Omental fat pad (tissue), 4 donors: ENCODE results near the gene MANEAL. TPM values are rescaled to one million over a fixed set of nuclear protein-coding genes. Genes with fewer than 3 reads are reported as not detected.
A peak's percentile ranks its signal among the peaks of the same experiment; 100 is the strongest.

ENCODE experiments used
- ATAC-seq: fragments of 150-250 bp; one replicate; pipeline ENCODE4 v1.9.1; 2016; ENCODE audit warnings: mild to moderate bottlenecking, moderate library complexity; ENCODE audit not compliant: low FRiP score
- DNase-seq: peaks from one replicate; pipeline ENCODE4 v3.0.0-alpha.2; 2019; ENCODE audit warnings: low spot score
- total RNA-seq, 4 donors: library from RNA; depleted of rRNA; stranded (reverse); fragments of >200 nt; gene quantifications; one replicate each; pipeline ENCODE4 v1.1.0, GENCODE V29; 2016
- TF ChIP-seq, protein P1 (sequence below), 3 donors: fragments of 450-650 bp; IDR thresholded peaks; one replicate each; pipeline ENCODE4 v1.5.1; 2016 to 2017; ENCODE audit warnings: antibody characterized with exemption in 3 of 3, mild to moderate bottlenecking in 3 of 3, moderate library complexity in 2 of 3

The MANEAL gene, protein sequence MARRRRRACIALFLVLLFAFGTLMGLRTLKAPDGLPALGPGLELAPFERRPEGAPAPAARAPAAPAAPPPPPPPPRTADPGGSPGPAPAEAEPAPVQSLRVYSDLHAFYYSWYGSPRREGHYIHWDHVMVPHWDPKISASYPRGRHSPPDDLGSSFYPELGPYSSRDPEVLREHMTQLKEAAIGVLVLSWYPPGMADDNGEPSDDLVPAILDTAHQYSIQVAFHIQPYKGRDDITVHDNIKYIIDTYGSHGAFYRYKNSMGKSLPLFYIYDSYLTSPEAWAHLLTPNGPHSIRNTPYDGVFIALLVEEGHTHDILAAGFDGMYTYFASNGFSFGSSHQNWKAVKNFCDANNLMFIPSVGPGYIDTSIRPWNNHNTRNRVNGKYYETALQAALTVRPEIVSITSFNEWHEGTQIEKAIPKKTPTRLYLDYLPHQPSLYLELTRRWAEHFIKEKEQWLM
- total RNA-seq, result 1 to 10 TPM in 2 of 4 donors, under 1 TPM in 2; 0.79 to 1.4 (median 1.1) TPM

DNA sequence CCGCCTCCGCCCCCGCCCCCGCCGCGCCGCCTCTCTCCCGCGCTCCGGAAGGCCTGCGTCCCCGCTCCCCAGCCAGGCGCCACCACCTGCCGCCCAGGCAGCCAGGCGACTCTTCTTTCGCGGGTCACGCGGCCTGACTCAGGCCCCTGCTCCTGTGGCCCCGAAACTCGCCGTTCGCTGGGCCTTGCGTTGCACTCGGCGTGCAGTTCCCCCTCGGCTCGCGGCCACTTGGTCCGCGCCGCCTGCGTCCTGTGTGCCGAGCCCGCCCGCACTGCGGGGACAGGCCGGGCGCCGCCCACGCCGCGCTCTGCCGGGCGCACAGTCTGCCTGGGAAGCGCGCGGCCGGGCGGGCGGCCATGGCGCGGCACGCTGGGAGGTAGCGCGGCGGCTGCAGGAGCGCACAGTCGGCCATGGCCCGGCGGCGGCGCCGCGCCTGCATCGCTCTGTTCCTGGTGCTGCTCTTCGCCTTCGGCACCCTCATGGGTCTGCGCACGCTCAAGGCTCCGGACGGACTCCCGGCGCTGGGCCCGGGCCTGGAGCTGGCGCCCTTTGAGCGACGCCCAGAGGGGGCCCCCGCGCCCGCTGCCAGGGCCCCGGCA lies at the start of gene MANEAL:
MANEAL (plus strand) TSS at position 75 of the 599 bp plus-strand sequence; CDS start at position 411, 336 bp downstream.
- TF ChIP-seq, protein P1, sequence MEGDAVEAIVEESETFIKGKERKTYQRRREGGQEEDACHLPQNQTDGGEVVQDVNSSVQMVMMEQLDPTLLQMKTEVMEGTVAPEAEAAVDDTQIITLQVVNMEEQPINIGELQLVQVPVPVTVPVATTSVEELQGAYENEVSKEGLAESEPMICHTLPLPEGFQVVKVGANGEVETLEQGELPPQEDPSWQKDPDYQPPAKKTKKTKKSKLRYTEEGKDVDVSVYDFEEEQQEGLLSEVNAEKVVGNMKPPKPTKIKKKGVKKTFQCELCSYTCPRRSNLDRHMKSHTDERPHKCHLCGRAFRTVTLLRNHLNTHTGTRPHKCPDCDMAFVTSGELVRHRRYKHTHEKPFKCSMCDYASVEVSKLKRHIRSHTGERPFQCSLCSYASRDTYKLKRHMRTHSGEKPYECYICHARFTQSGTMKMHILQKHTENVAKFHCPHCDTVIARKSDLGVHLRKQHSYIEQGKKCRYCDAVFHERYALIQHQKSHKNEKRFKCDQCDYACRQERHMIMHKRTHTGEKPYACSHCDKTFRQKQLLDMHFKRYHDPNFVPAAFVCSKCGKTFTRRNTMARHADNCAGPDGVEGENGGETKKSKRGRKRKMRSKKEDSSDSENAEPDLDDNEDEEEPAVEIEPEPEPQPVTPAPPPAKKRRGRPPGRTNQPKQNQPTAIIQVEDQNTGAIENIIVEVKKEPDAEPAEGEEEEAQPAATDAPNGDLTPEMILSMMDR (IDR thresholded peaks at IDR 0.05), result no peak

DNA sequence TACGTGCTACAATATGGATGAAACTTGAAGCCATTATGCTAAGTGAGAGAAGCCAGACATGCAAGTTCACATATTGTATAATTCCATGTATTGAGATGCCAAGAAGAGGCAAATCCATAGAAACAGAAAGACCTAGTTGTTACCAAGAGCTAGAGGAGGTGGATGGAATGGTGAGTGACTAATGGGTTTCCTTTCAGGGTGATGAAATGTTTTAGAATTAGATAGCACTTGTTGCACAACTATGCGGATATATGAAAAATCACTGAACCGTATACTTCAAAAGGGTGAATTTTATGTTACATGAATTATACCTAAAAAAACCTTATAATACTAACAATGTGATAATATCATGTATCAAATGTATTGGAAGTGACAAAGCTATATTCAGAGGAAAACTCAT lies 46.8 kb upstream of the MANEAL start:
- DNase-seq, result no peak
- TF ChIP-seq, protein P1 (IDR thresholded peaks at IDR 0.05), result no peak
- no peak for ATAC-seq

More for the DNA sequence above, at the start of gene MANEAL:
- ATAC-seq (peak; percentile 58), DNase-seq (no peak)

DNA sequence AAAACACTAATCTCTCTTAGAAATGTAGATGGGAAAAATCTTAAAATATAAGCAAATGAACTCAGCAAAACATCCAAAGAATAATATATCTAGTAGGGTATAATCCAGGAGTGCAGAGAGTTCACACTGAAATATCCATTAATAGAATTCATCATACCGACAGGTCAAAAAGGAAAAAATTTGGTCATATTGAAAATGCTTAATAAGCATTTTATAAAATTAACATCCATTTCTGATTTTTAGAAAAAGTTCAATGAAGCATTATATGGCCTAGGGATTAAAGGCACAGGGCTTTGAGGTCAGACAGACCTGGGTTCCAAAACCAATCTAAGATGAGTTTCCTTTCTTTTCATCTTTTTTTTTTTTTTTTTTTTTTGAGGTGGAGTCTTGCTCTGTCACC lies 45.1 kb upstream of the MANEAL start:
- ATAC-seq (no peak), DNase-seq (no peak)
- TF ChIP-seq, protein P1 (IDR thresholded peaks at IDR 0.05), result no peak

DNA sequence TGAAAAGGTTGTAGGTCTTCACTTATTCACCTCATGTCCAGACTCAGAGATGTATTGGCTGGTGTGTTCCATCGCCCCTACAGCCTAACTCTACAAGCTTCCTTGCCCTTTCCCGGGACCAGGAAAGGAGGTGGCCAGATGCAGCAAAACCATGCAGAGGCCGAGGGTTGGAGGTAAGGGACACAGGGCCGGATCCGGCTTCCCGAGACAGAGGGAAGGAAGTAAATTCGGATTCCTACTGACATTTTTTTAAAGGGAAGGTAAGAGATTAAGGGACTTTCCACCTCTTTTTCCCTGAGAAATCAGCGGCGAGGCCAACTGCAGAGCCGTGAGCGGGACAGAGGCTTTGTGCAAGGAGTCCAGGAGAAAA lies 41.4 kb upstream of the MANEAL start:
- no peak for ATAC-seq
- TF ChIP-seq, protein P1 (IDR thresholded peaks at IDR 0.05), result no peak

DNA sequence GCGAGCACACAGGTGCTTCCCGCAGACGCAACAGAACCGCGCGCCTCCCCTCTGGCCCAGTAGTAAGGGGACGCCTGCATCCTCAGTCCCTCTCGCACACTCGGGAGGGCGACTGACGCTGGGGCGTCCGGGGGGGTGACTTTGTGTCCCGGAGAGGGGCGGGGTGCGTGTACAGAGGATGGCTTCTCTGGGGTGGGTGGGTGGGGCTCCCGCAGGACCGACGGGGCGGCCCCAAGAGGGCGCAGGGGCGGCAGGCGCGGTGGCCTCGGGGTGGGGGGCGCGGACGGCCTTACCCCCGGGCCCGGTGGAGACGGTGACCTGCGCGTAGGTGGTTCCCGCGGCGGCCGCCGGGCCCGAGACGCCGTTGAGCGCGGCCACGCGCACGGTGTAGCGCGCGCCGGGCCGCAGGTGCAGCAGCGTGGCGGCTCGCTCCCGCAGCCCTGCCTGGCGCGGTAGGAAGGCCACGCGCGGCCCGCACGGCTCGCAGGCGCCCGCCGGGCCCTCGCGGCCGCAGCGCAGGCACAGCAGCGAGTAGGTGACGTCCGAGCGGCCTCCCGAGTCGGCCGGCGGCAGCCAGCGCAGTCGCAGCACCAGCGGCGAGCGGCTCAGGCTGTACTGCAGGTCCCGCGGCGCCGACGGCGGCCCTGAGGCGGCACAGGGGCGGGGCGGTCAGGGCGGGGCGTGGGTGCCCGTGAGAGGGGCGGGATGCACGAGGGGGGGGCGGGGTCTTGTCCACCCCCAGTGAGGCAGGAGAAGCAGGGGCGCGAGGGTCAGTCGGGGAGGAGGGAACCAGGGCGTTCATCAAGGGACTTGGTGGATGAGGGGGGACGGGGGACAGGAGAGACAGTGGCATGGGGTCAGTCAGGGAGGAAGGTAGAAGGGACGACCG lies 40.8 kb upstream of the MANEAL start:
- ATAC-seq (no peak), DNase-seq (no peak)

More for the DNA sequence above, 41.4 kb upstream of the MANEAL start:
- DNase-seq, result no peak

More for the DNA sequence above, 40.8 kb upstream of the MANEAL start:
- TF ChIP-seq, protein P1 (IDR thresholded peaks at IDR 0.05), result no peak
